Psoas muscle (tissue), 8 donors: ENCODE data around the gene MRPL14. TPM values are rescaled to one million over a fixed set of nuclear protein-coding genes. Genes with fewer than 3 reads are reported as not detected.
"Not testable (repeated sequence)": the region's sequence is repeated elsewhere in the genome, so short reads cannot be mapped to it uniquely, and the experiment has no call there.

Experiments
- ATAC-seq, 4 donors: fragments of 200-7000 bp; cut with Tn5 transposase; one replicate each; pipeline ENCODE4 v1.9.1; 2020; ENCODE audit warnings: moderate library complexity in 3 of 4, mild to moderate bottlenecking in 2 of 4
- DNase-seq, 2 donors: peaks; one replicate each; pipeline ENCODE4 v3.0.0-alpha.2; 2020
- H3K27ac ChIP-seq: fragments of 200-600 bp; one replicate; pipeline ENCODE4 v1.8.0; 2022
- H3K27me3 ChIP-seq, 3 donors: fragments of 200-600 bp in 1 of 3; one replicate each; pipeline versions ENCODE4 v1.6.1 to v1.8.0; 2013 to 2022; ENCODE audit warnings: low read length in 2 of 3, mild to moderate bottlenecking in 2 of 3, moderate library complexity in 1 of 3; ENCODE audit not compliant: insufficient read depth in 3 of 3
- H3K36me3 ChIP-seq, 2 donors: fragments of 200-600 bp in 1 of 2; one replicate each; pipeline versions ENCODE4 v1.6.1 to v1.8.0; 2013 to 2022; ENCODE audit warnings: low read depth in 1 of 2, mild to moderate bottlenecking in 1 of 2, moderate library complexity in 1 of 2; ENCODE audit not compliant: insufficient read depth in 1 of 2
- H3K4me1 ChIP-seq: fragments of 200-600 bp; one replicate; pipeline ENCODE4 v1.8.0; 2022
- H3K4me3 ChIP-seq: fragments of 200-600 bp; one replicate; pipeline ENCODE4 v1.8.0; 2022; ENCODE audit warnings: mild to moderate bottlenecking
- H3K9me3 ChIP-seq: fragments of 200-600 bp; one replicate; pipeline ENCODE4 v1.8.0; 2022
- WGBS, 3 donors: extraction: QIAGEN DNeasy Blood & Tissue Kit; methylation state at CpG; one replicate each; pipeline versions ENCODE4 v1.1.6 to v1.1.7; 2013; 5-methylcytosine and 5-hydroxymethylcytosine counted together
- intact Hi-C, 2 donors: fragments of 100-400 bp; cut with DNase I; formaldehyde crosslinking; loops; one replicate each; pipeline versions ENCODE4 v1.11.0 to v1.14.2; 2022
- polyA plus RNA-seq, 3 donors: library from polyadenylated mRNA; stranded (reverse); fragments of 200-250 nt; gene quantifications; one replicate each; pipeline ENCODE4 v1.2.3, GENCODE V29; 2013
- total RNA-seq, 4 donors: library from RNA; stranded (reverse); fragmentation: NEBNext Ultra II Directional in 2 of 4; extraction: Animal tissue kit (Norgen Biotek cat#: 25700) in 2 of 4; gene quantifications; one replicate each; pipeline versions ENCODE4 v1.2.1 to v1.2.4, GENCODE V29; 2021 to 2023
- TF ChIP-seq, protein P1 (sequence below): fragments of 200-600 bp; IDR thresholded peaks from one replicate; pipeline ENCODE4 v1.8.0; 2022; ENCODE audit warnings: antibody characterized with exemption
- donor health status: healthy with polysubstance abuse.
- donor health status: DM: no; HTN: no; CAD: no; lungs with moderate emphysema.
- donor health status: Bipolar disorder and iron deficiency.
- donor health status: healthy.
- donor health status: DM: yes; HTN: yes; CAD: no.
- donor health status: DM: no; HTN: no; CAD: no.
- donor health status: DM: no; HTN: no; CAD: no.
- donor health status: DM: yes; HTN: yes; CAD: no.

MRPL14 gene
- total and polyA plus RNA-seq, 7 donors = 62.3 to 308 (median 166) TPM

DNA sequence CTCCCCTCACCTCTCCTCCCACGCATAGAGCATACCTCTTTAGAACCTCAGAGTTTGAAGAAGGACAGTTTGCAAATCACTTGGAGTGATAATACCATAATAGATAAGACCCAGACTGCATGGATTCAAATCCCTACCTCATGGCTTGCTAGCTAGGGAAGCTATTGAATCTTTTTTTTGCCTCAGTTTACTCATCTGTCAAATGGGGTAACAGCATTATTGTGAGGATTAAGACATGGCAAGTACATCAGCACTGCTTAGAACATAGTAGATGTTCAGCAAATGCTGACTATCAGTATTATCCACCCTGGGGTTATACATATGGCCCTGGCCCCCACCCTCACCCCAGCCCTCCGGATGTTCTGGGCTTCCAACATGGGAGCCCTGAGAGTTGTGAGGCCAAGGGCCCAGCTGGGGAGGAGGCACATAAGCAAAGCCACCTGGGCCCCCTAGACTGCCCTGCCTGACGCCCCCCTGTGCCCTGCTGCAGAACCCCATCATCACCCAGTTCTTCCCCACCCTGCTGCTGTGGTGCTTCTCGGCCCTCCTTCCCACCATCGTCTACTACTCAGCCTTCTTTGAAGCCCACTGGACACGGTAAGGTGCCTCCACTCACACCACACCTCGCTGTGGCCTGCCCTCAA, 22.2 kb upstream of the MRPL14 start:
- DNase-seq (no peak), ATAC-seq (no peak)
- TF ChIP-seq, protein P1, sequence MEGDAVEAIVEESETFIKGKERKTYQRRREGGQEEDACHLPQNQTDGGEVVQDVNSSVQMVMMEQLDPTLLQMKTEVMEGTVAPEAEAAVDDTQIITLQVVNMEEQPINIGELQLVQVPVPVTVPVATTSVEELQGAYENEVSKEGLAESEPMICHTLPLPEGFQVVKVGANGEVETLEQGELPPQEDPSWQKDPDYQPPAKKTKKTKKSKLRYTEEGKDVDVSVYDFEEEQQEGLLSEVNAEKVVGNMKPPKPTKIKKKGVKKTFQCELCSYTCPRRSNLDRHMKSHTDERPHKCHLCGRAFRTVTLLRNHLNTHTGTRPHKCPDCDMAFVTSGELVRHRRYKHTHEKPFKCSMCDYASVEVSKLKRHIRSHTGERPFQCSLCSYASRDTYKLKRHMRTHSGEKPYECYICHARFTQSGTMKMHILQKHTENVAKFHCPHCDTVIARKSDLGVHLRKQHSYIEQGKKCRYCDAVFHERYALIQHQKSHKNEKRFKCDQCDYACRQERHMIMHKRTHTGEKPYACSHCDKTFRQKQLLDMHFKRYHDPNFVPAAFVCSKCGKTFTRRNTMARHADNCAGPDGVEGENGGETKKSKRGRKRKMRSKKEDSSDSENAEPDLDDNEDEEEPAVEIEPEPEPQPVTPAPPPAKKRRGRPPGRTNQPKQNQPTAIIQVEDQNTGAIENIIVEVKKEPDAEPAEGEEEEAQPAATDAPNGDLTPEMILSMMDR = no peak
- Histone ChIP-seq H3K27ac (no peak overlapping the region), H3K9me3 (no peaks in the 10 kb centered on the region), H3K36me3 (peaks cover 16 to 95% of the 10 kb centered on the region in 2 donors), H3K4me3 (no peak overlapping the region), H3K27me3 (no peaks in the 10 kb centered on the region), H3K4me1 (no peaks in the 10 kb centered on the region)
- intact Hi-C loops = no loop called here
- WGBS, 3 donors = 81 to 92% (median 84%) methylated on average over 7 of the region's 7 CpGs

DNA sequence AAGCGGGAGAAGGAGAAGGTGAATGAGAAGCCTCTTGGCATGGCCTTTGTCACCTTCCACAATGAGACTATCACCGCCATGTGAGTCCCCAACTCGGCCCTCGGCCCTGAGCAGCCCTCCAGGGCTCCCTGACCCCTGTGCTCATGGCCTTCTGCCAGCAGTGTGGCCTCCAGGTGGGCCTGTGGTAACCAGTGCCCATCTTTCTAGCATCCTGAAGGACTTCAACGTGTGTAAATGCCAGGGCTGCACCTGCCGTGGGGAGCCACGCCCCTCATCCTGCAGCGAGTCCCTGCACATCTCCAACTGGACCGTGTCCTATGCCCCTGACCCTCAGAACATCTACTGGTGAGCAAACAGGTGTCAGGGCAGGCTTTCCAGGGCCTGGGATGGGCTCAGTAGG, 21.1 kb upstream of the MRPL14 start:
- DNase-seq = no peak
- Histone ChIP-seq H3K36me3 (peaks cover 16 to 95% of the 10 kb centered on the region in 2 donors), H3K27me3 (no peaks in the 10 kb centered on the region), H3K27ac (no peak overlapping the region), H3K4me1 (no peaks in the 10 kb centered on the region), H3K9me3 (no peaks in the 10 kb centered on the region), H3K4me3 (no peak overlapping the region)
- intact Hi-C loops = no loop called here
- WGBS, 3 donors = 77 to 89% (median 82%) methylated on average over 9 of the region's 9 CpGs
- TF ChIP-seq, protein P1 = no peak
- ATAC-seq = no peak

DNA sequence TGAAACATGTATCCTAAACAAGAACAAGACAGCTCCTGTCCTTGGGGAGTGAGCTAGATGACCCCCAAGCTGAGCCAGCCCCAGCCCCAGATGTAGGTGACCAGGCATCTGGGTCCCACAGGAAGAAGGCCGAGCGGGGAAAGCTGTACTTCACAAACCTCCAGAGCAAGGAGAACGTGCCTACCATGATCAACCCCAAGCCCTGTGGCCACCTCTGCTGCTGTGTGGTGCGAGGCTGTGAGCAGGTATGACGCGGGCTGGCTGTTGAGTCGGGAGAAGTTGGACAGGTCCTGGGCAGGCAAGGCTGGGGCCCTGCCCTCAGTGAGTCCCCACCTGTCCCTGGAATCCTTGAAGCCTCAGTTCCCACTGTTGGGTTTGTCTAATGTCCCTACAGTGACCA, 20.0 kb upstream of the MRPL14 start:
- intact Hi-C loops = no loop called here
- TF ChIP-seq, protein P1 = no peak
- Histone ChIP-seq H3K27ac (no peak overlapping the region), H3K4me1 (no peaks in the 10 kb centered on the region), H3K27me3 (no peaks in the 10 kb centered on the region), H3K36me3 (peaks cover 16 to 95% of the 10 kb centered on the region in 2 donors), H3K4me3 (no peak overlapping the region), H3K9me3 (no peaks in the 10 kb centered on the region)
- WGBS, 3 donors = 88 to 92% (median 90%) methylated on average over 7 of the region's 7 CpGs
- DNase-seq (no peak), ATAC-seq (no peak)

DNA sequence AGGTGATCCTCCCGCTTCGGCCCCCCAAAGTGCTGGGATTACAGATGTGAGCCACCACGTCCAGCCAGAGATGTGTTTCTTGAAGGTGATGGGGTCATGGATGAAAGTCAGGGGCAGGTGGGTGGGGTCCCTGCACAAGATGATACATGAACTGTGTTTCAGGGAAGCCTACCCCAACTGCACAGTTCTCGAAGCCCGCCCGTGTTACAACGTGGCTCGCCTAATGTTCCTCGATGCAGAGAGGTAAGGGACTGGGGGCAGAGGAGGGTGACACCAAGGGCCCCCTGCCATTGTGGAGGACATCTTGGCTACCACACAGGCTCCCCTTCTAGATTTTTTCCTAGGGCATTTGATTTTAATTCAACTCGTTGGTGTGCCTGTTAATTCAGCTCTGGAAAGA, 19.4 kb upstream of the MRPL14 start:
- Histone ChIP-seq H3K27ac (no peak overlapping the region), H3K27me3 (no peaks in the 10 kb centered on the region), H3K4me1 (no peaks in the 10 kb centered on the region), H3K4me3 (no peak overlapping the region), H3K9me3 (no peaks in the 10 kb centered on the region), H3K36me3 (peaks cover 16 to 98% of the 10 kb centered on the region in 2 donors)
- TF ChIP-seq, protein P1 = no peak
- WGBS, 3 donors = 89 to 91% (median 89%) methylated on average over 10 of the region's 10 CpGs
- ATAC-seq = no peak
- intact Hi-C loops = no loop called here
- no peak for DNase-seq

DNA sequence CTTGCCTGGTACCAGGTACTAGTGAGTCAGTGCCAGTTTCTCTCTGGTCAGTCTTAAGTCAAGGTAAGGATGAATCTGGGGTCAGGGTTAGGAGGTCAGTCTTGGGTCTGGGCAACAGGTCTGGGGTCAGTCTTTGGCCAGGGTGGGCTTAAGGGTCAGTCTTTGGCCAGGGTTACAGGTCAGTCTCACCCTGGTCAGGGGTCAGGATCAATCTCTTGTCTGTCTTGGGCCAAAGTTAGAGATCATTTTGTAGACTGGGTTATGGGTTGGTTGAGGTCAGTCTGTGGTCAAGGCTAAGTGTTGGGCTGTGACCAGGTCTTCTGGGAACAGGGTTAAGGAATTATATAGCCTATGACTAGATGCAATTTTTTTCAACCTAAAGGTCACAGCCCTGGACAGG, 18.6 kb upstream of the MRPL14 start:
- H3K36me3 ChIP-seq = peaks cover 20 to 100% of the 10 kb centered on the region in 2 donors
- no peaks in the 10 kb centered on the region for H3K4me1 ChIP-seq
- TF ChIP-seq, protein P1 = no peak
- no peaks in the 10 kb centered on the region for H3K27me3 ChIP-seq
- H3K4me3 ChIP-seq = no peak overlapping the region
- DNase-seq (no peak), ATAC-seq (peak in 1 of 4 donors; percentile 53)
- H3K27ac ChIP-seq = no peak overlapping the region
- intact Hi-C loops = no loop called here
- H3K9me3 ChIP-seq = no peaks in the 10 kb centered on the region

DNA sequence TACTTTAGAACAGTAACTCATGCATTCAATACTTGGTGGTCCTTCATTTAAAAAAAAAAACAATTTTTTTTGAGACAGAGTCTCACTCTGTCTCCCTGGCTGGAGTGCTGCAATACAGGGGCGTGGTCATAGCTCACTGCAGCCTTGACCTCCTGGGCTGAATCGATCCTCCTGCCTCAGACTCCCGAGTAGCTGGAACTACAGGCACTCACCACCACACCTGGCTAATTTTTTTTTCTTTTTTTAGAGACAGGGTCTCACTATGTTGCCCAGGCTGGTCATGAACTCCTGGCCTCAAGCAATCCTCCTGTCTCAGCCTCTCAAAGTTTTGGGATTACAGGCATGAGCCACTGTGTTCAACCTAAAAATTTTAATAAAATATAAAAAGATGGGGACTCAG, 17.3 kb upstream of the MRPL14 start:
- H3K4me3 ChIP-seq, H3K27ac ChIP-seq, intact Hi-C loops, ATAC-seq, DNase-seq, H3K9me3 ChIP-seq, H3K27me3 ChIP-seq, H3K4me1 ChIP-seq: not testable (repeated sequence)
- peaks cover 23 to 100% of the 10 kb centered on the region in 2 donors for H3K36me3 ChIP-seq
- 65 to 83% (median 67%) methylated on average over 3 of the region's 3 CpGs for WGBS, 3 donors
